MM.1S (cell line): ENCODE data around the gene PRPF6.

Experiments used
- DNase-seq: peaks from one replicate; pipeline ENCODE4 v3.0.0-alpha.2; 2015
- H2AFZ ChIP-seq: fragments of 300-600 bp; sonication (generic); 2 replicates; pipeline ENCODE4 v1.6.0; 2016; ENCODE audit warnings: antibody characterized with exemption, low read length
- H3F3A ChIP-seq: fragments of 300-600 bp; sonication (generic); 2 replicates; pipeline ENCODE4 v1.6.1; 2016; ENCODE audit warnings: mild to moderate bottlenecking, antibody characterized with exemption, low read length, moderate library complexity, mixed read lengths; ENCODE audit not compliant: insufficient read depth
- H3K27ac ChIP-seq: fragments of 300-600 bp; sonication (generic); 2 replicates; pipeline ENCODE4 v1.5.1; 2016; ENCODE audit warnings: mild to moderate bottlenecking, low read length
- H3K27me3 ChIP-seq: fragments of 300-600 bp; sonication (generic); replicated peaks from 2 replicates; pipeline ENCODE4 v1.6.0; 2016; ENCODE audit warnings: low read length; ENCODE audit not compliant: insufficient read depth
- H3K36me3 ChIP-seq: fragments of 300-600 bp; sonication (generic); replicated peaks from 2 replicates; pipeline ENCODE4 v1.6.1; 2016; ENCODE audit warnings: mild to moderate bottlenecking, low read length, mixed read lengths; ENCODE audit not compliant: insufficient read depth
- H3K4me1 ChIP-seq: fragments of 300-600 bp; sonication (generic); 2 replicates; pipeline ENCODE4 v1.6.1; 2016; ENCODE audit warnings: low read length, mixed read lengths
- H3K4me2 ChIP-seq: fragments of 300-600 bp; sonication (generic); 2 replicates; pipeline ENCODE4 v1.6.0; 2016; ENCODE audit warnings: low read depth, low read length
- H3K4me3 ChIP-seq: fragments of 300-600 bp; sonication (generic); 2 replicates; pipeline ENCODE4 v1.5.1; 2016; ENCODE audit warnings: low read length, mixed read lengths
- H3K79me2 ChIP-seq: fragments of 300-600 bp; sonication (generic); 2 replicates; pipeline ENCODE4 v1.6.1; 2016; ENCODE audit warnings: mixed run types, low read length, mixed read lengths
- H3K9ac ChIP-seq: fragments of 300-600 bp; sonication (generic); 2 replicates; pipeline ENCODE4 v1.6.1; 2016; ENCODE audit warnings: low read length, mixed read lengths
- H3K9me2 ChIP-seq: fragments of 300-600 bp; sonication (generic); replicated peaks from 2 replicates; pipeline ENCODE4 v1.6.1; 2016; ENCODE audit warnings: mild to moderate bottlenecking, low read length, mixed read lengths; ENCODE audit not compliant: insufficient read depth
- H3K9me3 ChIP-seq: fragments of 300-600 bp; sonication (generic); replicated peaks from 2 replicates; pipeline ENCODE4 v1.6.1; 2016; ENCODE audit warnings: mild to moderate bottlenecking, low read length, mixed read lengths; ENCODE audit not compliant: insufficient read depth
- H4K20me1 ChIP-seq: fragments of 300-600 bp; sonication (generic); 2 replicates; pipeline ENCODE4 v1.6.1; 2016; ENCODE audit warnings: mild to moderate bottlenecking, low read length, moderate library complexity, mixed read lengths; ENCODE audit not compliant: insufficient read depth
- CTCF ChIP-seq: fragments of 300-600 bp; sonication (generic); IDR thresholded peaks from 2 replicates; pipeline ENCODE4 v1.5.1; 2016; ENCODE audit warnings: antibody characterized with exemption, low read length, mixed read lengths
- EZH2 ChIP-seq: fragments of 300-600 bp; sonication (generic); optimal IDR thresholded peaks from 2 replicates; pipeline ENCODE3; 2017; ENCODE audit warnings: low read depth, mild to moderate bottlenecking, antibody characterized with exemption, low read length, mixed read lengths
- EZH2phosphoT487 ChIP-seq: fragments of 300-600 bp; sonication (generic); IDR thresholded peaks from 2 replicates; pipeline ENCODE4 v1.6.1; 2018; ENCODE audit warnings: antibody characterized with exemption, low read length

The PRPF6 gene

GRCh38 chr20:64000906-64001305 lies 20.0 kb downstream of the PRPF6 start:
- TF ChIP-seq EZH2phosphoT487 (no peak), EZH2 (no peak), CTCF (no peak)
- no peak overlapping the region for H2AFZ ChIP-seq
- H3F3A ChIP-seq = no peaks in the 10 kb centered on the region
- no peak overlapping the region for H3K27ac ChIP-seq
- peaks cover 8% of the 10 kb centered on the region; the same call in 1 of the 2 replicates for H3K36me3 ChIP-seq
- no peaks in the 10 kb centered on the region for H3K9me3 ChIP-seq
- H3K4me1 ChIP-seq = no peaks in the 10 kb centered on the region
- DNase-seq = no peak
- no peaks in the 10 kb centered on the region for H4K20me1 ChIP-seq
- H3K9me2 ChIP-seq = no peaks in the 10 kb centered on the region
- no peak overlapping the region for H3K4me2 ChIP-seq
- peaks cover 10% of the 10 kb centered on the region; the same call in 1 of the 2 replicates for H3K79me2 ChIP-seq
- no peak overlapping the region for H3K9ac ChIP-seq
- H3K4me3 ChIP-seq = no peak overlapping the region
- H3K27me3 ChIP-seq = no peaks in the 10 kb centered on the region

GRCh38 chr20:64001607-64002011 lies 20.7 kb downstream of the PRPF6 start:
- Histone ChIP-seq H3K9ac (no peak overlapping the region), H2AFZ (no peak overlapping the region), H3K79me2 (peaks cover 10% of the 10 kb centered on the region; the same call in 1 of the 2 replicates), H3K9me2 (no peaks in the 10 kb centered on the region), H3K4me1 (no peaks in the 10 kb centered on the region), H3K9me3 (no peaks in the 10 kb centered on the region), H3K27me3 (no peaks in the 10 kb centered on the region), H3K4me2 (no peak overlapping the region), H3K4me3 (no peak overlapping the region), H3K27ac (no peak overlapping the region), H3F3A (no peaks in the 10 kb centered on the region), H4K20me1 (no peaks in the 10 kb centered on the region), H3K36me3 (peaks cover 8% of the 10 kb centered on the region; the same call in 1 of the 2 replicates)
- DNase-seq = no peak
- TF ChIP-seq CTCF (no peak), EZH2phosphoT487 (no peak), EZH2 (no peak)

- Histone ChIP-seq H3K4me3 (no peak overlapping the region), H3K36me3 (peaks cover 15% of the 10 kb centered on the region), H3K27ac (no peak overlapping the region), H3K4me1 (no peaks in the 10 kb centered on the region), H4K20me1 (no peaks in the 10 kb centered on the region), H2AFZ (no peak overlapping the region), H3K27me3 (no peaks in the 10 kb centered on the region), H3K9me3 (no peaks in the 10 kb centered on the region), H3K9me2 (no peaks in the 10 kb centered on the region), H3K9ac (no peak overlapping the region), H3F3A (no peaks in the 10 kb centered on the region), H3K4me2 (no peak overlapping the region), H3K79me2 (peaks cover 18% of the 10 kb centered on the region)
- TF ChIP-seq CTCF (no peak), EZH2phosphoT487 (no peak), EZH2 (no peak)
- DNase-seq = no peak
Measured at GRCh38 chr20:64003960-64004725, 23.2 kb downstream of the PRPF6 start.
